ENCODE data around the gene TRERF1. TPM values are rescaled to one million over a fixed set of nuclear protein-coding genes. Genes with fewer than 3 reads are reported as not detected.

TRERF1 gene
- total RNA-seq, 1 experiment from 2014 or later: 13.9 TPM

- DNase-seq (no peak), ATAC-seq (no peak)
- H3K79me2 ChIP-seq (ENCODE audit: low read length): no peaks in the 10 kb centered on the region
- H3K9me3 ChIP-seq (ENCODE audit: low read length): no peaks in the 10 kb centered on the region
- no peaks in the 10 kb centered on the region for H3F3A ChIP-seq (ENCODE audit: low read length, unreplicated experiment)
- H3K36me3 ChIP-seq (ENCODE audit: low read depth, low read length): peaks cover 11% of the 10 kb centered on the region; the same call in 1 of the 2 replicates
- BruUV-seq (replicated peaks): no TSS peak
- no peaks in the 10 kb centered on the region for H3K4me1 ChIP-seq (ENCODE audit: insufficient read depth, low read length)
- CTCF ChIA-PET: interaction anchor here (1.1 kb wide), 1 partner anchor 283 kb away, joined by 4 read pairs; no protein-coding TSS in a partner anchor
- no peaks in the 10 kb centered on the region for H4K20me1 ChIP-seq (ENCODE audit: low read length)
- no peak overlapping the region for H2AFZ ChIP-seq (ENCODE audit: low read length)
- no peak overlapping the region for H3K27ac ChIP-seq (ENCODE audit: low read length)
- H3K9me2 ChIP-seq (replicated peaks; ENCODE audit: low read length): no peaks in the 10 kb centered on the region
- no peak overlapping the region for H3K4me2 ChIP-seq (ENCODE audit: low read length)
- H3K27me3 ChIP-seq (ENCODE audit: low read length): no peaks in the 10 kb centered on the region
- H3K9ac ChIP-seq (ENCODE audit: low read length): no peak overlapping the region
- no peak overlapping the region for H3K4me3 ChIP-seq (ENCODE audit: low read length)
- intact Hi-C loops (cut with micrococcal nuclease): loop anchor here (5.0 kb wide), 1 partner anchor 267 kb away; no protein-coding TSS in a partner anchor
- TF ChIP-seq EZH2 (IDR thresholded peaks at IDR 0.05; ENCODE audit: low read length, unreplicated experiment) (no peak), CTCF (conservative IDR thresholded peaks at IDR 0.05; ENCODE audit: low read depth, low read length) (no peak), EZH2phosphoT487 (IDR thresholded peaks at IDR 0.05; ENCODE audit: borderline replicate concordance, low read length) (no peak)
- POLR2A ChIA-PET (ENCODE audit: unreplicated experiment): no interaction called here
Measured at GRCh38 chr6:42264852-42265390, 186.8 kb downstream of the TRERF1 start.

GRCh38 chr6:42264162-42264851 is 187.4 kb downstream of the TRERF1 start:
- intact Hi-C loops (cut with micrococcal nuclease): loop anchor here (5.0 kb wide), 1 partner anchor 268 kb away; no protein-coding TSS in a partner anchor
- ChIA-PET POLR2A (ENCODE audit: unreplicated experiment) (no interaction called here), CTCF (interaction anchor here (1.1 kb wide), 1 partner anchor 283 kb away, joined by 4 read pairs; no protein-coding TSS in a partner anchor)
- Histone ChIP-seq H3K4me2 (ENCODE audit: low read length) (no peak overlapping the region), H3K4me1 (ENCODE audit: insufficient read depth, low read length) (no peaks in the 10 kb centered on the region), H3F3A (ENCODE audit: low read length, unreplicated experiment) (no peaks in the 10 kb centered on the region), H3K79me2 (ENCODE audit: low read length) (no peaks in the 10 kb centered on the region), H2AFZ (ENCODE audit: low read length) (no peak overlapping the region), H3K9me3 (ENCODE audit: low read length) (no peaks in the 10 kb centered on the region), H4K20me1 (ENCODE audit: low read length) (no peaks in the 10 kb centered on the region), H3K27ac (ENCODE audit: low read length) (no peak overlapping the region), H3K36me3 (ENCODE audit: low read depth, low read length) (peaks cover 9% of the 10 kb centered on the region; the same call in 1 of the 2 replicates), H3K9me2 (replicated peaks; ENCODE audit: low read length) (no peaks in the 10 kb centered on the region), H3K9ac (ENCODE audit: low read length) (no peak overlapping the region), H3K4me3 (ENCODE audit: low read length) (no peak overlapping the region), H3K27me3 (ENCODE audit: low read length) (no peaks in the 10 kb centered on the region)
- TF ChIP-seq EZH2 (IDR thresholded peaks at IDR 0.05; ENCODE audit: low read length, unreplicated experiment): no peak
- TF ChIP-seq CTCF (conservative IDR thresholded peaks at IDR 0.05; ENCODE audit: low read depth, low read length): no peak
- no peak for TF ChIP-seq EZH2phosphoT487 (IDR thresholded peaks at IDR 0.05; ENCODE audit: borderline replicate concordance, low read length)
- DNase-seq: no peak
- BruUV-seq (replicated peaks): no TSS peak
- no peak for ATAC-seq
